BLaER1 (cell line): ENCODE measurements around the gene SLFN5.
"Not testable (repeated sequence)": the region's sequence is repeated elsewhere in the genome, so short reads cannot be mapped to it uniquely, and the experiment has no call there.

Experiments
- H3K27ac ChIP-seq: shearing (Covaris generic); formaldehyde crosslinking; 2 replicates; pipeline ENCODE4 v1.8.1; 2022
- H3K27me3 ChIP-seq: shearing (Covaris generic); formaldehyde crosslinking; 2 replicates; pipeline ENCODE4 v1.8.1; 2022
- H3K36me3 ChIP-seq: shearing (Covaris generic); formaldehyde crosslinking; 2 replicates; pipeline ENCODE4 v1.8.1; 2022
- H3K4me1 ChIP-seq: shearing (Covaris generic); formaldehyde crosslinking; 2 replicates; pipeline ENCODE4 v1.8.1; 2022
- H3K4me2 ChIP-seq: shearing (Covaris generic); formaldehyde crosslinking; 2 replicates; pipeline ENCODE4 v1.8.1; 2022
- H3K4me3 ChIP-seq: shearing (Covaris generic); formaldehyde crosslinking; 2 replicates; pipeline ENCODE4 v1.8.1; 2022
- H3K9ac ChIP-seq: shearing (Covaris generic); formaldehyde crosslinking; 2 replicates; pipeline ENCODE4 v1.8.1; 2022
- H3K9me3 ChIP-seq: shearing (Covaris generic); formaldehyde crosslinking; 2 replicates; pipeline ENCODE4 v1.8.1; 2022
- H4K20me1 ChIP-seq: shearing (Covaris generic); formaldehyde crosslinking; 2 replicates; pipeline ENCODE4 v1.8.1; 2022
- Cebpa-rat ChIP-seq: shearing (Covaris generic); IDR thresholded peaks from 2 replicates; pipeline ENCODE4 v1.8.1; 2022

Gene SLFN5

DNA sequence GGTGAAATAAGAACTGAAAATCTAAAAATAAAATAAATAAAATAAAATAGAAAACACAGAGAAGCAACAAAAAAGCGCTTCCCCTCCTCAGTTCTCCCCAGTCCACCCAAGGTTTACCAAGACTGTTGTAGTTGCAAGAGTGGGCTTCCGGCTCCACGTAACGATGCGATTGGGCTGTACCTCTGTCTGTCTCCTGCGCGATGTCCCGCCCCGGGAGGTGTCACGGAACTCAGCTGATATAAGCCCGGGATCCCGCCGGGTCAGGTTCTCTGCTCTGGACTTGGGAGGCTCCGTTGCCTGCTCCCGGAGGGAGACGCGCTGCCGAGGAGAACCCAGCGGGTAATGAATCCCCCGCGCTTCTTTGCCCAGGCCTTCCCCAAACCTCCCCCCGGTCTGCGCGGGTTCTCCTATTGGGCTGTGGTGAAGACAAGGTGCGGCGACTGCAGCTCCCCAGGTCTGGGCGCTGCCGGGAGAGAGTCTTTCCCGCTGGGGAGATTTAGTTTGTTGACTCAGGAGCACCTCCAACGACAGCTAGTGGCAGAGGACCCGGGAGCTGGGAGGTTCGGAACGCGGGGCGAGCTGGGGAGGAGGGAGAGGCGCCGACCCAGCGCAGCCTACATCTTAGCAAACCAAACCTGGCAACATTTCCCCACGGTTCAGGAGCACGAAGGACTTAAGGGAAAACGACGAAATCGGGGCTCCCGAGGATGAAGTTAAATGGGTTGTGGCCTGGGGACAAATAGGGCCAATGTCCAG is at the start of gene SLFN5:
Gene SLFN5, plus strand, starts transcription at position 268 of the 756 bp plus-strand sequence. CDS start 15,619 bp downstream, outside the sequence.
- H3K9ac ChIP-seq, result peak within 1 kb of the TSS; percentile 82
- peaks cover 8% of the 10 kb centered on the region for H3K36me3 ChIP-seq
- H3K4me2 ChIP-seq, result peak within 1 kb of the TSS; percentile 97
- no peaks in the 10 kb centered on the region for H3K27me3 ChIP-seq
- H3K4me3 ChIP-seq, result peak within 1 kb of the TSS; percentile 85
- no peak for TF ChIP-seq Cebpa-rat
- H3K27ac ChIP-seq, result peak within 1 kb of the TSS; percentile 71
- H3K9me3 ChIP-seq, result no peaks in the 10 kb centered on the region
- peaks cover 39% of the 10 kb centered on the region for H3K4me1 ChIP-seq
- peaks cover 36% of the 10 kb centered on the region for H4K20me1 ChIP-seq

DNA sequence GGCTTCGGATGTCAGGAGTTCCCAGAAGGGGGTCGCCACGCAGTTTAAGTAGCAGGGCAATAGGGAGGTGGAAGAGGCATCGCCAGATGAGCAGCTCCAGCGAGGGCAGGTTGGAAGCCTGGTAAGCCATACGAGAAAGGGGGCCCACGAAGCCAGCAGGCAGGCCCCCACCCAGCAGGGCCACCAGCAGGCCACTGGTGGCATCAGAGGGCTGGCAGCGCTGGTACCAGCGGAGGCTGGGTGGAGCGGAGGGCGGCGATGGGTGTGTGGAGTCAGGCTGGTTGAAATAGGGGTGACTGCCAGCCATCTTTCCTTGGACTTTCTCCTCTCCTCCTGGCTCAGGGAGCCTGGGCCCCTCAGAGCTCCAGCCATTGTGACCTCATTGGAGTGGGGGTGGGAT is 48.9 kb upstream of the SLFN5 start, which contains the start of gene SLC35G3:
Gene SLC35G3, minus strand, starts transcription at position 393 of the 400 bp plus-strand sequence. Its CDS starts 86 bp downstream, at position 307.
- not testable (repeated sequence) for H4K20me1 ChIP-seq, H3K36me3 ChIP-seq, H3K27ac ChIP-seq, H3K4me1 ChIP-seq, H3K4me3 ChIP-seq, H3K9ac ChIP-seq, H3K27me3 ChIP-seq, H3K4me2 ChIP-seq
- H3K9me3 ChIP-seq, result peaks cover 26% of the 10 kb centered on the region

DNA sequence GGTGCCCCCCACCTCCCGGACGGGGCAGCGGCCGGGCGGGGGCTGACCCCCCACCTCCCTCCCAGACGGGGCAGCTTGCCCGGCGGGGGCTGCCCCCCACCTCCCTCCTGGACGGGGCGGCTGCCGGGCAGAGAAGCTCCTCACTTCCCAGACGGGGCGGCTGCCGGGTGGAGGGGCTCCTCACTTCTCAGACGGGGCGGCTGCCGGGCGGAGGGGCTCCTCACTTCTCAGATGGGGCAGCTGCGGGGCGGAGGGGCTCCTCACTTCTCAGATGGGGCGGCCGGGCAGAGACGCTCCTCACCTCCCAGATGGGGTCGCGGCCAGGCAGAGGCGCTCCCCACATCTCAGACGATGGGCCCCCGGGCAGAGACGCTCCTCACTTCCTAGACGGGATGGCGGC is 47.8 kb upstream of the SLFN5 start:
- not testable (repeated sequence) for H4K20me1 ChIP-seq, H3K27ac ChIP-seq, H3K9ac ChIP-seq, H3K4me1 ChIP-seq, H3K4me3 ChIP-seq, H3K4me2 ChIP-seq, H3K36me3 ChIP-seq, H3K27me3 ChIP-seq
- peaks cover 37% of the 10 kb centered on the region for H3K9me3 ChIP-seq

DNA sequence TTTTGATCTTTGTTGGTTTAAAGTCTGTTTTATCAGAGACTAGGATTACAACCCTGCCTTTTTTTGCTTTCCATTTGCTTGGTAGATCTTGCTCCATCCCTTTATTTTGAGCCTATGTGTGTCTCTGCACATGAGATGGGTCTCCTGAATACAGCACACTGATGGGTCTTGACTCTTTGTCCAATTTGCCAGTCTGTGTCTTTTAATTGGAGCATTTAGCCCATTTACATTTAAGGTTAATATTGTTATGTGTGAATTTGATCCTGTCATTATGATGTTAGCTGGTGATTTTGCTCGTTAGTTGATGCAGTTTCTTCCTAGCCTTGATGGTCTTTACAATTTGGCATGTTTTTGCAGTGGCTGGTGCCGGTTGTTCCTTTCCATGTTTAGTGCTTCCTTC is 40.3 kb upstream of the SLFN5 start:
- H3K9me3 ChIP-seq, result peaks cover 25% of the 10 kb centered on the region
- H3K4me3 ChIP-seq, H3K27ac ChIP-seq, H3K4me1 ChIP-seq, H3K27me3 ChIP-seq, H4K20me1 ChIP-seq, H3K4me2 ChIP-seq, H3K36me3 ChIP-seq, H3K9ac ChIP-seq: not testable (repeated sequence)

DNA sequence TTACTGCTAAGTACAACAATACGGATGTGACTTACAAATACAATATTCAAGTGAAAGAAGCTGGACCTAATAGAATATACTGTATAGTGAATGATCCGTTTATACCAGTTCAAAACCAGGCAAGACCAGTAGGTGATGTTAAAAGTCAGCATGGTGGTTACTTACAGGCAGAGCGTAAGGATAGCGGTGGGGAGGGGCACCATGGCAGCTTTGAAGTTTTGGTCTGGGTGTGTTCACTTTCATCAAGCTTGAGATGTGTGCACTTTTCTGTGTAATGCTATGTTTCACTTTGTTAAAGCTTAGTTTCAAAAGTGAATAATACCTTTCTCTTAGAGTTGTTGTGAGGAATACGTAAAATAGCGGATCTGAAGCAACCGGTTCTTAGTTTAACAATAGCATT is 32.1 kb upstream of the SLFN5 start:
- H3K27ac ChIP-seq, result no peak overlapping the region
- H3K9me3 ChIP-seq, result 0 out of 2 replicates have a peak, but pooled peaks cover 7% of the 10 kb centered on the region
- no peaks in the 10 kb centered on the region for H3K27me3 ChIP-seq
- no peak for TF ChIP-seq Cebpa-rat
- H3K4me1 ChIP-seq, result peaks cover 11% of the 10 kb centered on the region
- no peak overlapping the region for H3K4me3 ChIP-seq
- no peaks in the 10 kb centered on the region for H3K36me3 ChIP-seq
- H4K20me1 ChIP-seq, result no peaks in the 10 kb centered on the region
- no peak overlapping the region for H3K4me2 ChIP-seq
- no peak overlapping the region for H3K9ac ChIP-seq

DNA sequence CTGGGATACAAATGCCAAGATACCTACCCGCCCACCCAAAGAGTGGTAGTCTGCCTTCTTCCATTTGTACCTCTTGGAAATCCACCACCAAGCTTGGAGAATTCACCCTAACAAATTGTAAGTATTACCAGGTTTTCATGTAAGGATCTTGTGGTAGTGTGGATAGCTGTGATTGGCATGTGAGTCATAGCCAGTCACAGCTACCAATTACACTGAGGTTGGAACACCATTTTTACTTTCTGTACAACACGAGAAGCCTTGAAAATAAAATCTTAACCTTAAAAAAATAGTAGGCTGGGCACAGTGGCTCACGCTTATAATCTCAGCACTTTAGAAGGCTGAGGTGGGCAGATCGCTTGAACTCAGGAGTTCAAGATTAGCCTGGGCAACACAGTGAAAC is 30.2 kb upstream of the SLFN5 start:
- Histone ChIP-seq H4K20me1 (no peaks in the 10 kb centered on the region), H3K4me1 (peaks cover 16% of the 10 kb centered on the region), H3K9ac (no peak overlapping the region), H3K9me3 (0 out of 2 replicates have a peak, but pooled peaks cover 7% of the 10 kb centered on the region), H3K27me3 (no peaks in the 10 kb centered on the region), H3K4me2 (no peak overlapping the region), H3K36me3 (no peaks in the 10 kb centered on the region), H3K4me3 (no peak overlapping the region), H3K27ac (no peak overlapping the region)
- no peak for TF ChIP-seq Cebpa-rat

DNA sequence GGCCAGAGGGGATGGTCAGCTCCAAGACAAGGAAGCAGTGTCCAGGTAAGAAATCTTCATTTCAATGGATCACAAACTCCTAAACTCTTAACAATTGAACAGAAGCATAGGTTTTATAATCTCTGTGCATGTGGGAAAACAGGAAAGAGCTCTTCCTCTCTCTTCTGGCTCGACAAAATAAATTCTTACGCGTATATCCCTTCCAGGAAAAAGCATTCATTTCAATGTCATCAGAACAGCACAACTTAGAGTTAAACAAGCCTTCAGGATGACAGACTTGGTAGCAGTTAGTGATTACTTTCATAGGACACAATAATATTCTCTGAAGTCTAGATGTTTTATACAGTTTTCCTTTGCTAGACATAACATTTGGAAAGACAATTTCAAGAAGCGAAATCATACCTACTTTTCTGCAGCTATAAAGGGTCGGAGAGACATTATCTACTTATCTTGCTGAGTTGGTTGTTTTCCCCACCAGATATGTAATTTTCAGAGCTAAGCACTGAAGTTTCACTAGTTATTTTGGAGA is 29.4 kb upstream of the SLFN5 start:
- Histone ChIP-seq H3K27me3 (no peaks in the 10 kb centered on the region), H3K27ac (no peak overlapping the region), H3K9ac (no peak overlapping the region), H3K4me3 (no peak overlapping the region), H3K36me3 (no peaks in the 10 kb centered on the region), H3K9me3 (0 out of 2 replicates have a peak, but pooled peaks cover 7% of the 10 kb centered on the region), H3K4me2 (no peak overlapping the region), H4K20me1 (no peaks in the 10 kb centered on the region), H3K4me1 (peaks cover 16% of the 10 kb centered on the region)
- TF ChIP-seq Cebpa-rat, result no peak

DNA sequence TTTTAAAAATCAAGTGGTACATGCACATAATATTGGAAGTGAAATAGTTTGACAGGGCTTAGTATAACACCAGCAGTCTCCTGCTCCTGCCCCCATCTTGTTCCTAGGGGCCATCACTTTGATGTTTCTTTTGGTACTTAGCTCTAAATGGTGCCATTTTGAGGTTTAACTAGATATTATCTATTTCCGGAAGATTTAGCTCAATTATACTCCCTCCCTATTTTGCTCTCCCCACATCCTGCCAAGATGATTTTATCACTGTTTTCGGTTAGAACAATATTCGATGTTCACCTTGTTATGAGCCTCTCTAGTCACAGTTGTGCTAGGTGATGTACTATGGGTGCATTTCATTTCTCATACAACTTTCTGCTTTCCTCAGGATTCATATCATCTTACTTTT is 28.7 kb upstream of the SLFN5 start:
- no peak for TF ChIP-seq Cebpa-rat
- H3K4me2 ChIP-seq, result no peak overlapping the region
- H3K27ac ChIP-seq, result no peak overlapping the region
- 0 out of 2 replicates have a peak, but pooled peaks cover 7% of the 10 kb centered on the region for H3K9me3 ChIP-seq
- no peak overlapping the region for H3K4me3 ChIP-seq
- H3K36me3 ChIP-seq, result no peaks in the 10 kb centered on the region
- no peak overlapping the region for H3K9ac ChIP-seq
- H4K20me1 ChIP-seq, result no peaks in the 10 kb centered on the region
- no peaks in the 10 kb centered on the region for H3K27me3 ChIP-seq
- peaks cover 16% of the 10 kb centered on the region for H3K4me1 ChIP-seq

DNA sequence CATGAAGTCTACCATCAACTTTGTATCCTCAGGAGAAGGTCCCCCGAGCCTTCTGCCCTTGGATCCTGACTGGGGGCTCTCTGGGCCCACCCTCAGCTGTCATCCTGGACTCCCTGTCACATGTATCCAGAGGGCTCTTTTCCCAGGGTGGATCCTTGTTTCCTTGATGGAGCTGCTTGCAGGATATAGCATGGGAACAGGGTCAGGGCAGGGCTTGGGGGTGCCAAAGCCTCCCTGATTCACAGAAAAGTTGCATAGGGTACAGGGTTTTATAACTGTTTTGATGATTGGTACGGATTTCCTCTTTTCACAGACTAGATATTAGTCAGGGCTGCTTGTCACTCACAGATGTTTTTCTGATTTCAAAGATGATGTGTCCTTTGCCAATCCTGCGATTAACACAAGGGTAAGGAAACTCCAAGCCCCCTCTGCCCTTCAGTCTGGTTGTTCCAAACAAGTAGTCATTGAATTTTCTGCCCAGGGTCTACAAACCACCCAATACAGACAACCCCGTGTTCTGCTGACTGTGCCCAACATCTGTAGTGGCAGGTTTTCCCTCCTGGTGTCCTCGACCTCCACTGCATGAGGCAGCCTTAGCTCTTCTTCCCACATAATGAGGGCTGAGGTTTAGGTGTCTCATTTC is 28.1 kb upstream of the SLFN5 start:
- no peak for TF ChIP-seq Cebpa-rat
- Histone ChIP-seq H3K27ac (no peak overlapping the region), H3K4me2 (no peak overlapping the region), H3K27me3 (no peaks in the 10 kb centered on the region), H3K9ac (no peak overlapping the region), H4K20me1 (no peaks in the 10 kb centered on the region), H3K36me3 (no peaks in the 10 kb centered on the region), H3K9me3 (0 out of 2 replicates have a peak, but pooled peaks cover 3% of the 10 kb centered on the region), H3K4me3 (no peak overlapping the region), H3K4me1 (peaks cover 16% of the 10 kb centered on the region)

DNA sequence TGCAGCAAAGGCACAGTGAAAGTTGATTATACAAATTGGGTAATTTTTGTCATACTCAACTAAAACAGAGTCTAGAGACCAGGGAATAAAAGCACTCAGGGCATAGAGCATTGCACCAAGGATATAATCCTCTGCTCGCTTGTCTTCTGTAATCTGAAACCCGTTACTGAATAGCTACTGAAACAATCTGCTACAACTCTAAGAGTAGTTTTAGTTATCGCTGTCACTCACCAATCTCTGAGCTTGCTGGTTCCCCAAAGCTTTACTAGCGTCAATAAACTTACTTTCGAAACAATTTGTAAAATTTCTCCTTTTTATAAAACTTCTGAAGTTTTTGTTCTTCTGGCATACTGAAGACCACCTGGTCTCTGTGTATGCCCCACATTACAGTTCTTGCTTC is 25.8 kb upstream of the SLFN5 start:
- H3K27me3 ChIP-seq, result no peaks in the 10 kb centered on the region
- no peak overlapping the region for H3K27ac ChIP-seq
- no peaks in the 10 kb centered on the region for H3K36me3 ChIP-seq
- no peaks in the 10 kb centered on the region for H4K20me1 ChIP-seq
- H3K4me3 ChIP-seq, result no peak overlapping the region
- H3K9me3 ChIP-seq, result no peaks in the 10 kb centered on the region
- H3K4me1 ChIP-seq, result peaks cover 16% of the 10 kb centered on the region
- no peak overlapping the region for H3K9ac ChIP-seq
- no peak for TF ChIP-seq Cebpa-rat
- H3K4me2 ChIP-seq, result no peak overlapping the region
